Activated naive CD4-positive, alpha-beta T cell treated with anti-CD3 and anti-CD28 coated beads, Interleukin-2, amount 50 U/mL, for 24 hours (primary cell): ENCODE results near the gene CPD.
"Not testable (repeated sequence)": the region's sequence is repeated elsewhere in the genome, so short reads cannot be mapped to it uniquely, and the experiment has no call there.

ENCODE experiments used
- H3K27ac Mint-ChIP-seq: one replicate; pipeline ENCODE4 v1.8.0; 2021; ENCODE audit warnings: mild to moderate bottlenecking, mixed read lengths
- H3K27me3 Mint-ChIP-seq: one replicate; pipeline ENCODE4 v1.8.0; 2021; ENCODE audit warnings: mixed read lengths
- H3K36me3 Mint-ChIP-seq: one replicate; pipeline ENCODE4 v1.8.0; 2021; ENCODE audit warnings: mixed read lengths
- H3K4me1 Mint-ChIP-seq: one replicate; pipeline ENCODE4 v1.8.0; 2021; ENCODE audit warnings: mixed read lengths
- H3K4me3 Mint-ChIP-seq: one replicate; pipeline ENCODE4 v1.8.0; 2021; ENCODE audit warnings: mild to moderate bottlenecking, mixed read lengths
- H3K9me3 Mint-ChIP-seq: one replicate; pipeline ENCODE4 v1.8.0; 2021; ENCODE audit warnings: mixed read lengths

The CPD gene

GRCh38 chr17:30424471-30424870, 45.7 kb downstream of the CPD start:
- H3K4me1 Mint-ChIP-seq: no peaks in the 10 kb centered on the region
- no peak overlapping the region for H3K27ac Mint-ChIP-seq
- H3K27me3 Mint-ChIP-seq: no peaks in the 10 kb centered on the region
- no peak overlapping the region for H3K4me3 Mint-ChIP-seq
- peaks cover 35% of the 10 kb centered on the region for H3K36me3 Mint-ChIP-seq
- H3K9me3 Mint-ChIP-seq: no peaks in the 10 kb centered on the region

DNA sequence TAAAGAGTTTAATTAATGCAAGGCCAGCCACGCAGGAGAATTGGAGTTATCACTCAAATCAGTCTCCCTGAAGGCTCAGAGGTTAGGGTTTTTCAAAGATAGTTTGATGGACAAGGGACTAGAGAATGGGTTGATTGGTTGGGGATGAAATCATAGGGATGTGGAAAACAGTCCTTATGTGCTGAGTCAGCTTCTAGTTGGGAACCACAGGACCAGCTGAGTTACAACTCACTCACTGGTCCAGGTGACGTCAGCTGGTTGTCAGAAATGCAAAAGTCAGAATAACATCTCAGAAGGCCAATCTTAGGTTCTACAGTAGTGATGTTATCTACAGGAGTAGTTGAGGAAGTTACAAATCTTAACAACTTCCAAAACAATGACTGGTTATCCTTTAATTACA, 47.6 kb downstream of the CPD start:
- no peaks in the 10 kb centered on the region for H3K9me3 Mint-ChIP-seq
- H3K4me1 Mint-ChIP-seq: no peaks in the 10 kb centered on the region
- H3K27me3 Mint-ChIP-seq: no peaks in the 10 kb centered on the region
- H3K4me3 Mint-ChIP-seq: no peak overlapping the region
- H3K36me3 Mint-ChIP-seq: peaks cover 37% of the 10 kb centered on the region
- H3K27ac Mint-ChIP-seq: no peak overlapping the region

GRCh38 chr17:30427611-30428010, 48.9 kb downstream of the CPD start:
- Mint-ChIP-seq H3K27me3 (no peaks in the 10 kb centered on the region), H3K9me3 (no peaks in the 10 kb centered on the region), H3K4me1 (no peaks in the 10 kb centered on the region), H3K27ac (peak overlapping the region; percentile 12), H3K4me3 (no peak overlapping the region), H3K36me3 (peaks cover 38% of the 10 kb centered on the region)

GRCh38 chr17:30429155-30429554, 50.4 kb downstream of the CPD start:
- Mint-ChIP-seq H3K27ac (no peak overlapping the region), H3K4me3 (no peak overlapping the region), H3K27me3 (no peaks in the 10 kb centered on the region), H3K9me3 (no peaks in the 10 kb centered on the region), H3K36me3 (peaks cover 47% of the 10 kb centered on the region), H3K4me1 (no peaks in the 10 kb centered on the region)

DNA sequence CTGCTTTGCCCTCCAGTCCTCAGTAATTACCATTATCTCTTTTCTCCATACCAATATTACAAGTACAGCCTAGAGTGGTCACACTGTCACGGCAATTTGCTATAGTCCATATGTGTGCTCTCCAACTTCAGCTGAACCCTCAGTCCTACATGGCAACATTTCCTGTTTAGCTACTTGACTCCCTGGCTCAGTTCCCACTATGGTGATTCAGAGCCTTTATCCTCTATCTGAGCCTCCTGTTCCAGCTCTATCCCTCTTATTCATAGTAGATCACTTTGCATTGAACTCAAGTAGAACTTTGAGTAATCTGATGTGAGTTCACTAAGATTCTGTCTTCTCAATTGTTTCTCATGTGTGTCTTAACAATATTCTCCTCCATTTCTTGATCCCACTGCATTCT, 54.8 kb downstream of the CPD start:
- no peak overlapping the region for H3K27ac Mint-ChIP-seq
- H3K4me3 Mint-ChIP-seq: no peak overlapping the region
- H3K36me3 Mint-ChIP-seq: peaks cover 47% of the 10 kb centered on the region
- peaks cover 18% of the 10 kb centered on the region for H3K4me1 Mint-ChIP-seq
- no peaks in the 10 kb centered on the region for H3K27me3 Mint-ChIP-seq
- H3K9me3 Mint-ChIP-seq: no peaks in the 10 kb centered on the region

GRCh38 chr17:30436729-30437128, 58.0 kb downstream of the CPD start:
- Mint-ChIP-seq H3K36me3 (peaks cover 34% of the 10 kb centered on the region), H3K27ac (no peak overlapping the region), H3K4me1 (peaks cover 18% of the 10 kb centered on the region), H3K9me3 (no peaks in the 10 kb centered on the region), H3K4me3 (no peak overlapping the region), H3K27me3 (no peaks in the 10 kb centered on the region)

- Mint-ChIP-seq H3K36me3 (peaks cover 27% of the 10 kb centered on the region), H3K27me3 (no peaks in the 10 kb centered on the region), H3K27ac (no peak overlapping the region), H3K4me1 (peaks cover 8% of the 10 kb centered on the region), H3K4me3 (no peak overlapping the region), H3K9me3 (no peaks in the 10 kb centered on the region)
Measured at GRCh38 chr17:30443721-30444120, 65.0 kb downstream of the CPD start.

DNA sequence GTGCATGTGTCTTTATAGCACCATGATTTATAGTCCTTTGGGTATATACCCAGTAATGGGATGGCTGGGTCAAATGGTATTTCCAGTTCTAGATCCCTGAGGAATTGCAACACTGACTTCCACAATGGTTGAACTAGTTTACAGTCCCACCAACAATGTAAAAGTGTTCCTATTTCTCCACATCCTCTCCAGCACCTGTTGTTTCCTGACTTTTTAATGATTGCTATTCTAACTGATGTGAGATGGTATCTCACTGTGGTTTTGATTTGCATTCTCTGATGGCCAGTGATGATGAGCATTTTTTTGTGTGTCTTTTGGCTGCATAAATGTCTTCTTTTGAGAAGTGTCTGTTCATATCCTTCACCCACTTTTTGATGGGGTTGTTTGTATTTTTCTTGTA, 67.9 kb downstream of the CPD start:
- peaks cover 33% of the 10 kb centered on the region for H3K36me3 Mint-ChIP-seq
- not testable (repeated sequence) for H3K4me1 Mint-ChIP-seq, H3K9me3 Mint-ChIP-seq, H3K4me3 Mint-ChIP-seq, H3K27ac Mint-ChIP-seq, H3K27me3 Mint-ChIP-seq

- Mint-ChIP-seq H3K9me3 (no peaks in the 10 kb centered on the region), H3K4me1 (peaks cover 9% of the 10 kb centered on the region)
Measured at GRCh38 chr17:30449480-30449879, 70.8 kb downstream of the CPD start.

GRCh38 chr17:30450125-30451027, 71.6 kb downstream of the CPD start:
- peaks cover 11% of the 10 kb centered on the region for H3K4me1 Mint-ChIP-seq
- H3K27me3 Mint-ChIP-seq: no peaks in the 10 kb centered on the region
- no peak overlapping the region for H3K27ac Mint-ChIP-seq
- H3K4me3 Mint-ChIP-seq: no peak overlapping the region
- H3K9me3 Mint-ChIP-seq: no peaks in the 10 kb centered on the region
- peaks cover 39% of the 10 kb centered on the region for H3K36me3 Mint-ChIP-seq

More at GRCh38 chr17:30449480-30449879, 70.8 kb downstream of the CPD start:
- no peak overlapping the region for H3K27ac Mint-ChIP-seq
- H3K27me3 Mint-ChIP-seq: no peaks in the 10 kb centered on the region
- H3K36me3 Mint-ChIP-seq: peaks cover 40% of the 10 kb centered on the region
- H3K4me3 Mint-ChIP-seq: no peak overlapping the region

DNA sequence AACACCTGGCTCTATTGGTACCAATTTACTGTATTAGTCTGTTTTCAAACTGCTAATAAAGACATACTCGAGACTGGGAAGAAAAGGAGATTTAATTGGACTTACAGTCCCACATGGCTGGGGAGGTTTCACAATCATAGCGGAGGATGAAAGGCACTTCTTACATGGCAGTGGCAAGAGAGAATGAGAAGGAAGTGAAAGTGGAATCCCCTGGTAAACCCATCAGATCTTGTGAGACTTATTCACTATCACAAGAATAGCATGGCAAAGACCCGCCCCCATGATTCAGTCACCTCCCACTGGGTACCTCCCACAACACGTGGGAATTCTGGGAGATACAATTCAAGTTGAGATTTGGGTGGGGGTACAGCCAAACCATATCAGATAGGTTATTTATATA, 75.9 kb downstream of the CPD start:
- Mint-ChIP-seq H3K27ac (no peak overlapping the region), H3K9me3 (no peaks in the 10 kb centered on the region), H3K4me3 (no peak overlapping the region), H3K4me1 (peaks cover 3% of the 10 kb centered on the region), H3K27me3 (no peaks in the 10 kb centered on the region), H3K36me3 (peaks cover 40% of the 10 kb centered on the region)

DNA sequence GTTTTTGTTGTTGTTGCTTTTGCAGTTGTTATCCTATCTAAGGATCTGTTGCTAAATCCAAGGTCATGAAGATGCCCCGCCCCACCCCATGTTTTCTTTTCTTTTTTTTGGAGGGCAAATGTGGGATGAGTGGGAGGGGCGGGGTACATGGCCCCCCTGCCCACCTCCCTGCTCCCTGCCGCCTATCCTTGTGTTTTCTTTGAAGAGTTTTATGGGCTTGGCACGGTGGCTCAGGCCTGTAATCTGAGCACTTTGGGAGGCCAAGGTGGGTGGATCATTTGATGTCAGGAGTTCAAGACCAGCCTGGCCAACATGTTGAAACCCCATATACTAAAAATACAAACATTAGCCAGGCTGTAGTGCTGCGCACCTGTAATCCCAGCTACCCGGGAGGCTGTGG, 79.6 kb downstream of the CPD start:
- Mint-ChIP-seq H3K4me1 (peaks cover 3% of the 10 kb centered on the region), H3K4me3 (no peak overlapping the region), H3K27me3 (no peaks in the 10 kb centered on the region), H3K9me3 (no peaks in the 10 kb centered on the region), H3K36me3 (peaks cover 28% of the 10 kb centered on the region), H3K27ac (no peak overlapping the region)

DNA sequence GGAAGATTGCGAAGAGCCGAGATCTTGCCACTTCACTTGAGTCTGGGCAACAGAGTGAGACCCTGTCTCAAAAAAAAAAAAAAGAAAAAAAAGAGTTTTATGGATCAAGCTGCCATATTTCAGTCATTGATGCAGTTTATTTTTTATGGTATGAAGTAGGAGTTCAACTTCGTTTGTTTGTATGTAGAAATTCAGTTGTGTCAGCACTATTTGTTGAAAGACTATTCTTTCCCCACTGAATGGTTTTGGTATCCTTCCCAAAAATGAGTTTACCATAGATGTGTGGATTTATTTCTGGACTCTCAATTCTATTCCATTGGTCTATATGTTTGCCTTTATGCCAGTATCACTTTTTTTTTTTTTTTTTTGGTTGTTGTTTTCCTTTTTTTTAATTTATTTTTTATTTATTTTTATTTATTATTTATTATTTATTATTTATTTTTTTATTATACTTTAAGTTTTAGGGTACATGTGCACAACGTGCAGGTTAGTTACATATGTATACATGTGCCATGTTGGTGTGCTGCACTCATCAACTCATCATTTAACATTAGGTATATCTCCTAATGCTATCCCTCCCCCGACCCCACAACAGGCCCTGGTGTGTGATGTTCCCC, 80.2 kb downstream of the CPD start:
- not testable (repeated sequence) for H3K4me3 Mint-ChIP-seq, H3K27ac Mint-ChIP-seq, H3K4me1 Mint-ChIP-seq, H3K27me3 Mint-ChIP-seq, H3K9me3 Mint-ChIP-seq
- peaks cover 28% of the 10 kb centered on the region for H3K36me3 Mint-ChIP-seq

GRCh38 chr17:30468465-30468864, 89.7 kb downstream of the CPD start:
- no peaks in the 10 kb centered on the region for H3K9me3 Mint-ChIP-seq
- H3K4me3 Mint-ChIP-seq: no peak overlapping the region
- no peaks in the 10 kb centered on the region for H3K4me1 Mint-ChIP-seq
- H3K27ac Mint-ChIP-seq: no peak overlapping the region
- peaks cover 5% of the 10 kb centered on the region for H3K36me3 Mint-ChIP-seq
- no peaks in the 10 kb centered on the region for H3K27me3 Mint-ChIP-seq

GRCh38 chr17:30472238-30472890, 93.6 kb downstream of the CPD start:
- Mint-ChIP-seq H3K4me1 (peaks cover 18% of the 10 kb centered on the region), H3K27me3 (no peaks in the 10 kb centered on the region), H3K4me3 (no peak overlapping the region), H3K36me3 (no peaks in the 10 kb centered on the region), H3K9me3 (no peaks in the 10 kb centered on the region), H3K27ac (no peak overlapping the region)

DNA sequence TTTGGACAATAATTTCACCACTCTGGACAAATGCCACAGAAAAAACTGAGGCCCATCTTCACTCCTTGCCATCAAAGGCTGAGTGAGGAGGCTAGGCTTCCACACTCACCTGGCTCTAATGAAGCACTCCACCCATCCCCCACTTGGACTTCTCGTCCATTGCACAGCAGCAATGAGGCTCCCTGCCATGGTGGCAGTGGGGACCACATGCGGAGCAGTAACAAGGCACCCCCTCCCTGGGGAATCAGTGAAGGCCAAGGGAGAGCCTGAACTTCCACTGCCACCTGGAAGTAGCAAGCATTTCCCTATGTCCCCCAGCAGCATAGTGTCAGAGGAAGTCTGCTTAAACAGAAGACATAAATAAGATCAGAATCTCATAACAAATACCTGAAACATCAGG, 96.5 kb downstream of the CPD start:
- Mint-ChIP-seq H3K27ac (peak overlapping the region; percentile 10), H3K4me3 (no peak overlapping the region), H3K36me3 (peaks cover 5% of the 10 kb centered on the region)

More for the DNA sequence above, 96.5 kb downstream of the CPD start:
- H3K27me3 Mint-ChIP-seq: no peaks in the 10 kb centered on the region
- no peaks in the 10 kb centered on the region for H3K9me3 Mint-ChIP-seq
- peaks cover 37% of the 10 kb centered on the region for H3K4me1 Mint-ChIP-seq
